GM06990 (cell line): ENCODE results near the gene SLC43A1.

Experiments
- DNase-seq: peaks from one replicate; pipeline ENCODE4 v3.0.0-alpha.2; 2011; ENCODE audit not compliant: insufficient read length; ENCODE audit errors: extremely low read depth
- H3K27me3 ChIP-seq: replicated peaks from 2 replicates; pipeline ENCODE4 v1.6.0; 2011; ENCODE audit warnings: low read length; ENCODE audit not compliant: control insufficient read depth, insufficient read depth
- H3K36me3 ChIP-seq: 2 replicates; pipeline ENCODE4 v1.5.1; 2011; ENCODE audit warnings: low read length; ENCODE audit not compliant: control insufficient read depth, insufficient read depth
- H3K4me3 ChIP-seq: replicated peaks from 2 replicates; pipeline ENCODE4 v1.5.1; 2011; ENCODE audit warnings: low read depth, mild to moderate bottlenecking, control low read depth, low read length
- TF ChIP-seq, protein P1 (sequence below): IDR thresholded peaks from 2 replicates; pipeline ENCODE4 v1.5.1; 2011; ENCODE audit warnings: low read length, control low read depth, mild to moderate bottlenecking, inconsistent platforms; ENCODE audit not compliant: insufficient read depth, poor library complexity, severe bottlenecking

The SLC43A1 gene

DNA sequence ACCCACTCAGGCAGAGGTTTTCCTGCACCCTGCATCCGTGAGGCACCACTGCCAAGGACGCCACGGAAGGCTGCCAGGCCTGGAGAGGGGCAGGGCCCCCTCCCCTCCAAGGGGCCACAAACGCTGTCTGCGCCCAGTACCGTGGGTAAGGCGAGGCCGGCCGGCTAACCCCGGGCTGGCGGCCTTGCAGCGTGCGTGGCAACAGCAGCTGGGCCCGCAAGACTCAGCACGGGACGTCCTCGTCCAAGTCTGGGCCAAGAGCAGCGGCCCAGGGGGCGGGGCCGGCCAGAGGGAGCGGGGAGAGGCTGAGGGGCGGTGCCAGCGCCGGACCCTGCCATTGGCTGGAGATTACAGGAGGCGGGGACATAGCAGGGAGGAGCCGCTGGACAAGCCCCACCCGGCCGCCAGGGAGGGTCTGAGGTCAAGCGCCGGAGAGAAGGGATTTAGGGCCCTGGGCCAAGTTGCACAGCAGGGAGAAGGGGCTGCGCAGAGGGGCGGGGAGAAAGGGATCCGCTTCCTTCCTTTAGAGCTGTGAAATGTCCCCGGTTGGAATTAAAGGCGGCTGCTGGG is 16.0 kb downstream of the SLC43A1 start:
- Histone ChIP-seq H3K36me3 (peaks cover 4% of the 10 kb centered on the region), H3K4me3 (no peak overlapping the region), H3K27me3 (no peaks in the 10 kb centered on the region)
- DNase-seq: peak; percentile 81
- TF ChIP-seq, protein P1, sequence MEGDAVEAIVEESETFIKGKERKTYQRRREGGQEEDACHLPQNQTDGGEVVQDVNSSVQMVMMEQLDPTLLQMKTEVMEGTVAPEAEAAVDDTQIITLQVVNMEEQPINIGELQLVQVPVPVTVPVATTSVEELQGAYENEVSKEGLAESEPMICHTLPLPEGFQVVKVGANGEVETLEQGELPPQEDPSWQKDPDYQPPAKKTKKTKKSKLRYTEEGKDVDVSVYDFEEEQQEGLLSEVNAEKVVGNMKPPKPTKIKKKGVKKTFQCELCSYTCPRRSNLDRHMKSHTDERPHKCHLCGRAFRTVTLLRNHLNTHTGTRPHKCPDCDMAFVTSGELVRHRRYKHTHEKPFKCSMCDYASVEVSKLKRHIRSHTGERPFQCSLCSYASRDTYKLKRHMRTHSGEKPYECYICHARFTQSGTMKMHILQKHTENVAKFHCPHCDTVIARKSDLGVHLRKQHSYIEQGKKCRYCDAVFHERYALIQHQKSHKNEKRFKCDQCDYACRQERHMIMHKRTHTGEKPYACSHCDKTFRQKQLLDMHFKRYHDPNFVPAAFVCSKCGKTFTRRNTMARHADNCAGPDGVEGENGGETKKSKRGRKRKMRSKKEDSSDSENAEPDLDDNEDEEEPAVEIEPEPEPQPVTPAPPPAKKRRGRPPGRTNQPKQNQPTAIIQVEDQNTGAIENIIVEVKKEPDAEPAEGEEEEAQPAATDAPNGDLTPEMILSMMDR: no peak

DNA sequence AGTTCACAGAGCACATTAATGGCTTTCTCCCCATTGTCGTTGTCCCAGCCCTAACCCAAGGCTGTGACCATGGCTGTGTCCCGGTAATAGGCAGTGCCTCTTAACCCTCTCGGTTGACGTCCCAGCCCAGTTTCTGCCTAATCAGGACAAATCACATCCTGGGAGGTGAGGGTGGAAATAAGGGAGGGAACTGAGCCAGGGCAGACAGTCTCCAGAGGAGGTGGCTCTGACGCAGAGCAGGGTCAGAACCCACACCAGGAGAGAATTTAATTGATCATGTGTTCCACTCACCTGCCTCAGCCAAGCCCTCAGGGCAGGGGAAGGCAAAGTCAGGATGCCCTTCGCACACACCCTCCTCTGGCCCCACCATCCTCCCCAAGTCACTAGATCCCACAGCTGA is 17.0 kb downstream of the SLC43A1 start:
- TF ChIP-seq, protein P1: no peak

DNA sequence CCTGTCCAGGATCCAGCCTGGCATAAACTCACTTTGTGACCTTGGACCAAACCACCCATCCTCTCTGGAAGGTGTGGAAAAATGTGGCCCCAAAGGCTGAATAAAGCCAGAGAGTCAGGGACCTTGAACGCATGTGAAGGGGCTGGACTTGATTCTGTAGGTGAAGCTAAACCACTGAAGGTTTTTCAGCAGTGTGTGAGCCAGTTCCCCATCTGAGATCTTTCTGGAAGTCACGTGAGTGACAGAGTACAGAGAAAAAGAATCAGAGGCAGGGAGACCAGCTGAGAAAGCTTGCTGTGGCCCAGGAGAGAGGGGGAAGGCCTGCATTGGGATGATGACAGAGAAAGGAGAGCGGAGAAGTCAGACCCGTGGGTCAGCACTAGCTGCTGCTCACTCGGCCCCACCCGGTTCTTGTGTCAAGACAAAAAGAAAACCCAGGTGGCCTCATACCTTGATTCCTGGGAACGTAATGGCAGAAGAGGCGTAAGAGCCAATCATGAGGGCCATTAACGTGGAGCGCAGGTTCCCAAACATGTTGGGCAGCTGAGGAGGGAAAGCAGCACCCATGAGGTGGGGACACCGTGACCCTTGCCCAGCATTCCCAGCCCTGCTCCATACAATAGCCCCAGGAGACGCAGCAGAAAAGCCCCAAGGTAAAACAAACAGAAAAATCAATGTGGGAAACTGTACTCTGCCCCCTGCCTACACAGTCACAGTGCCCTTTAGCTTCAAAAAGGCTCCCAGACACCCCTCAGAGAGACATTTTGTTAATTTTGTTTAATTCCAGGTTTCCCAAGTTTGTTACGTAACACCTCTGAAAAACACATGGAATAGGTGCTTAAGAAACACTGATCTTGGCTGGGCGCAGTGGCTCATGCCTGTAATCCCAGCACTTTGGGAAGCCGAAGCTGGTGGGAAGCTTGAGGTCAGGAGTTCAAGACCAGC is 17.9 kb downstream of the SLC43A1 start:
- TF ChIP-seq, protein P1: no peak
- peaks cover 4% of the 10 kb centered on the region for H3K36me3 ChIP-seq
- no peak overlapping the region for H3K4me3 ChIP-seq
- DNase-seq: no peak
- no peaks in the 10 kb centered on the region for H3K27me3 ChIP-seq

More for the DNA sequence above, 17.0 kb downstream of the SLC43A1 start:
- Histone ChIP-seq H3K36me3 (peaks cover 4% of the 10 kb centered on the region), H3K27me3 (no peaks in the 10 kb centered on the region), H3K4me3 (no peak overlapping the region)
- DNase-seq: no peak

DNA sequence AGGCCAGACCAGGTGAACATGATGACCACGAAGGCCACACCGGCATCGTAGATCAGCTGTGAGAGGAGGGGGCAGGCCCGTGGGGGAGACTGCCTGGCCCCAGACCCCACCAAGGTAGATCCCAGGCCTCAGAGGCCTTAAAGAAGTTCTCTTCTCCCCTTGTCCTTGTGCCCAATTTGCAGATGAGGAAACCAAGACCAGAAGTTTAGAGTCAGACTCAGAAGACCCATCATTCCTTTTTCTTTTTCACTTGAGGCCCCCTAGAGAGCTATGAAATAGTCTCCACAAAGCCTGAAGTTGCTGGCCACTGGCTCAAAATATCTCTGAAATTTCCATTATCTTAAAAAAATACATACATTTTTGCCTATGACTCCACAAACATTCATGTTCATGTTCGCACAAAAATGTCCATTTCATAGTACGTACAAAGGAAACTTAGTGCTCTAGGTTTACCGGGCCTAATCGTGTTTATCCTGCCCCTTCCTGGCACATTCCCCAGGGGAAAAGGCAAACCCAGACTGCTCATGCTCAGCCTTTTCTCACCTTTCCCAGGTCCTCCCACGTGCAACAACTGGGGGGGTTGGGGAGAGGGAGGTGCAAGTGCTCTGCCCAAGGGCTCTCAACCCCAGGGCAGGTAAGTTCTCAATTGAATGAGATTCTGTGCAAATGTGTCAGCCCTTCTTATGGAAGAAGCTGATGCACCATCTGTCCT is 19.2 kb downstream of the SLC43A1 start:
- no peak for DNase-seq
- Histone ChIP-seq H3K36me3 (peaks cover 4% of the 10 kb centered on the region), H3K27me3 (no peaks in the 10 kb centered on the region), H3K4me3 (no peak overlapping the region)
- TF ChIP-seq, protein P1: no peak

DNA sequence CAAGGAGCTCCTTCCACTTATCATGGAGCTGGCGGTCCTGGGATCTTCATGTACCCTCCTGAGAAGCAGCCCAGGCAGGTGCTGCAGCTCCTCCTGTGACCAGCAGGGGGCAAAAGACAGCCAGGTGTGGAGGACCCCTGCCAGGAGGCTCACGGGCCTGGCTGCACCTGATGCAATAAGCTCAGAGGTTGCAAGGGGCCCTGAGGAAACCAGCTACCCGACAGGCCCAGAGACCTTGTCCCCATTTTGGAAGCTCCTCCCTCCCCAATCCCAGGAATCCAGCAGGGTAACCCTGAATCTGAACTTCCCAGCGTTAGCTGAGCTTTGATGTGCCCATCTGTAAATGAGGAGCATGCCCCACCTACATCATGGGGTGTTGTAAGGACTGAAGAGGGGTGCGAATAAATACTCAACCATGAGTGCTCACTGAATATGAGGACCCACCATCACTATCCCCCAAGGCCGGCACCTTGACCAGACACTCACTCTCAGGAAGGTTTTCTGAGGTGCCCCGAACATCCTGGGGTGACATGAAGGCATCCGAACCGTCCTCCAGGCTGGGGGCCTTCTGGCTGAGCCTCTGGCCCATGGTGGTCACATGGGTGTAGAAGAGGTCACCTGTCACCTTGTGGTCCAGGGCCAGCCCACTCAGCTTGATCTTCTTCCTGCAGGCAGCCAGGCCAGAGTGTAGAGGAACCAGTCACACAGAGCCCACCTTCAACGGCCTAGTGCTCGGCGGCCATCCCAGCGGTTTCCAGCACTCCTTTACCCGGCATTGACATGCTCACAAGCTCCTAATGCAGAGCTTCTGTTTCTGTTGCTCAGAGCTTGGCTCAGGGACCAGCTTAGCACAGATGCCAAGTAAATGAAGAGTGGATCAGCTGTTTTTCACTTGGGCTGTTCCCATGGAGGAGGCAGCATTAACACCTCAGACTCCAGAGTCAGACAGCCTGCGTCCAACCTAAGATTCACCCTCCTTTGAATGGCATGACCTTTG is 21.7 kb downstream of the SLC43A1 start:
- TF ChIP-seq, protein P1: peak; percentile 93
- no peak overlapping the region for H3K4me3 ChIP-seq
- no peaks in the 10 kb centered on the region for H3K27me3 ChIP-seq
- H3K36me3 ChIP-seq: peaks cover 5% of the 10 kb centered on the region
- no peak for DNase-seq
